WTC11 (cell line): ENCODE data around the gene GALNT18. TPM values are rescaled to one million over a fixed set of nuclear protein-coding genes. Genes with fewer than 3 reads are reported as not detected.

Source experiments
- ATAC-seq: fragments of 200-7000 bp; cut with Tn5 transposase; 2 replicates; pipeline ENCODE4 v1.10.0; 2021; ENCODE audit warnings: mild to moderate bottlenecking, moderate library complexity
- CTCF ChIA-PET: fragments of 300-600 bp; sonication (Branson Sonifier 250); formaldehyde crosslinking; loops from one replicate; lab custom pipeline; 2021; ENCODE audit warnings: antibody characterized with exemption; lab: Charles Lee
- POLR2A ChIA-PET: fragments of 350-600 bp; sonication (Branson Sonifier 250); formaldehyde crosslinking; loops from one replicate; lab custom pipeline; 2021; ENCODE audit warnings: antibody characterized with exemption; lab: Charles Lee
- DNase-seq: peaks from one replicate; pipeline ENCODE4 v3.0.0; 2021; ENCODE audit warnings: low spot score
- H3K27ac Mint-ChIP-seq: 2 replicates; pipeline ENCODE4 v1.8.0; 2021; ENCODE audit warnings: mixed read lengths
- H3K27me3 Mint-ChIP-seq: 2 replicates; pipeline ENCODE4 v1.8.0; 2021; ENCODE audit warnings: low read depth, mild to moderate bottlenecking, moderate library complexity, mixed read lengths
- H3K36me3 Mint-ChIP-seq: 2 replicates; pipeline ENCODE4 v1.8.0; 2021; ENCODE audit warnings: mixed read lengths
- H3K4me1 Mint-ChIP-seq: 2 replicates; pipeline ENCODE4 v1.8.0; 2022; ENCODE audit warnings: mixed read lengths
- H3K4me3 Mint-ChIP-seq: 2 replicates; pipeline ENCODE4 v1.8.0; 2021; ENCODE audit warnings: mild to moderate bottlenecking, moderate library complexity, mixed read lengths
- H3K9me3 Mint-ChIP-seq: 2 replicates; pipeline ENCODE4 v1.8.0; 2021; ENCODE audit warnings: mixed read lengths
- FOXK1 ChIP-seq: sonication (generic); formaldehyde crosslinking; IDR thresholded peaks from 2 replicates; pipeline ENCODE4 v1.8.0; 2022; ENCODE audit warnings: mild to moderate bottlenecking, moderate library complexity, missing genetic modification reagents
- FOXP1 ChIP-seq: sonication (generic); formaldehyde crosslinking; IDR thresholded peaks from 2 replicates; pipeline ENCODE4 v1.8.0; 2022; ENCODE audit warnings: missing genetic modification reagents, mild to moderate bottlenecking, moderate library complexity, borderline replicate concordance
- GTF2I ChIP-seq: fragments of 250-450 bp; sonication (Bioruptor Pico); conservative IDR thresholded peaks from 2 replicates; pipeline ENCODE4 v1.4.0; 2021; ENCODE audit warnings: mild to moderate bottlenecking
- HMGA2 ChIP-seq: fragments of 250-450 bp; sonication (Bioruptor Pico); IDR thresholded peaks from 2 replicates; pipeline ENCODE4 v1.4.0; 2021; ENCODE audit warnings: mild to moderate bottlenecking, moderate library complexity
- IRF2 ChIP-seq: sonication (generic); formaldehyde crosslinking; IDR thresholded peaks from 2 replicates; pipeline ENCODE4 v1.8.0; 2022; ENCODE audit warnings: low read depth, missing genetic modification reagents, borderline replicate concordance
- JAZF1 ChIP-seq: fragments of 250-450 bp; sonication (Bioruptor Pico); IDR thresholded peaks from 2 replicates; pipeline ENCODE4 v1.9.0; 2021; ENCODE audit warnings: moderate library complexity, mild to moderate bottlenecking, inconsistent platforms
- TCF7 ChIP-seq: sonication (generic); formaldehyde crosslinking; IDR thresholded peaks from 2 replicates; pipeline ENCODE4 v1.8.0; 2022; ENCODE audit warnings: mild to moderate bottlenecking, low read depth, missing genetic modification reagents, moderate library complexity
- TP53 ChIP-seq: sonication (generic); formaldehyde crosslinking; IDR thresholded peaks from 2 replicates; pipeline ENCODE4 v1.8.1; 2023; ENCODE audit warnings: mild to moderate bottlenecking, missing genetic modification reagents
- ZNF138 ChIP-seq: sonication (generic); formaldehyde crosslinking; conservative IDR thresholded peaks from 2 replicates; pipeline ENCODE4 v1.8.1; 2022; ENCODE audit warnings: mild to moderate bottlenecking, moderate library complexity, missing genetic modification reagents
- ZNF263 ChIP-seq: sonication (generic); formaldehyde crosslinking; IDR thresholded peaks from 2 replicates; pipeline ENCODE4 v1.8.1; 2022; ENCODE audit warnings: low read depth, mild to moderate bottlenecking, moderate library complexity, missing genetic modification reagents
- ZNF423 ChIP-seq: fragments of 250-450 bp; sonication (Bioruptor Pico); IDR thresholded peaks from 2 replicates; pipeline ENCODE4 v2.1.2; 2022; ENCODE audit warnings: mild to moderate bottlenecking, moderate library complexity
- total RNA-seq: library from RNA; stranded (reverse); gene quantifications from 3 replicates; pipeline ENCODE4 v1.2.3, GENCODE V29; 2021
- TF ChIP-seq, protein P1 (sequence below): sonication (generic); formaldehyde crosslinking; IDR thresholded peaks from 2 replicates; pipeline ENCODE4 v1.8.1; 2022; ENCODE audit warnings: low read depth, mild to moderate bottlenecking, moderate library complexity, missing genetic modification reagents, borderline replicate concordance
- TF ChIP-seq, protein P2 (sequence below): fragments of 250-450 bp; sonication (Bioruptor Pico); IDR thresholded peaks from 2 replicates; pipeline ENCODE4 v1.9.0; 2021; ENCODE audit warnings: mild to moderate bottlenecking
- TF ChIP-seq, protein P3 (sequence below): sonication (generic); formaldehyde crosslinking; IDR thresholded peaks from 2 replicates; pipeline ENCODE4 v1.8.0; 2023; ENCODE audit warnings: missing genetic modification reagents, mild to moderate bottlenecking, borderline replicate concordance
- TF ChIP-seq, protein P4 (sequence below): fragments of 250-450 bp; sonication (Bioruptor Pico); IDR thresholded peaks from 2 replicates; pipeline ENCODE4 v1.9.0; 2021; ENCODE audit warnings: mild to moderate bottlenecking
- TF ChIP-seq, protein P5 (sequence below): sonication (generic); formaldehyde crosslinking; IDR thresholded peaks from 2 replicates; pipeline ENCODE4 v1.8.0; 2022; ENCODE audit warnings: mild to moderate bottlenecking, missing genetic modification reagents
- TF ChIP-seq, protein P6 (sequence below): sonication (generic); formaldehyde crosslinking; IDR thresholded peaks from 2 replicates; pipeline ENCODE4 v1.8.0; 2023; ENCODE audit warnings: mild to moderate bottlenecking, missing genetic modification reagents
- TF ChIP-seq, protein P7 (sequence below): sonication (generic); formaldehyde crosslinking; IDR thresholded peaks from 2 replicates; pipeline ENCODE4 v1.8.1; 2023; ENCODE audit warnings: mild to moderate bottlenecking, missing genetic modification reagents

GALNT18 gene
- total RNA-seq, 1 experiment from 2014 or later = 5.0 TPM

DNA sequence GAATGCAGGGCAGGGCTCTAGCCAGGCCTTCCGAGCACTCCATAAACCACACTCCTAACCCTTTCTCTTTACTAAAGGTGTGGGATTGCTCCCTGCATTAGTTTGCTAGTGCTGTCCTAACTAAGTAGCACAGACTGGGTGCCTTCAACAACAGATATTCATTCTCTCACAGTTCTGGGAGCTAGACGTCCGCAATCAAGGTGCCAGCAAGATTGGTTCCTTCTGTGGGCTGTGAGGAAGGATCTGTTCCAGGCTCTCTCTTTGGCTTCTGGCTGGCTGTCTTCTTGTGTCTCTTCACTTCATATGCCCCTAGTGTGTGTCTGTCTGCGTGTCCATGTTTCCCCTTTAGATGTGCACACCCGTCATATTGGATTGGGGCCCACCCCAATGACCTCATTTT, 59.8 kb downstream of the GALNT18 start:
- H3K27ac Mint-ChIP-seq = no peak overlapping the region
- H3K4me1 Mint-ChIP-seq = no peaks in the 10 kb centered on the region
- ATAC-seq (no peak), DNase-seq (no peak)
- no peak for TF ChIP-seq FOXK1
- TF ChIP-seq, protein P1, sequence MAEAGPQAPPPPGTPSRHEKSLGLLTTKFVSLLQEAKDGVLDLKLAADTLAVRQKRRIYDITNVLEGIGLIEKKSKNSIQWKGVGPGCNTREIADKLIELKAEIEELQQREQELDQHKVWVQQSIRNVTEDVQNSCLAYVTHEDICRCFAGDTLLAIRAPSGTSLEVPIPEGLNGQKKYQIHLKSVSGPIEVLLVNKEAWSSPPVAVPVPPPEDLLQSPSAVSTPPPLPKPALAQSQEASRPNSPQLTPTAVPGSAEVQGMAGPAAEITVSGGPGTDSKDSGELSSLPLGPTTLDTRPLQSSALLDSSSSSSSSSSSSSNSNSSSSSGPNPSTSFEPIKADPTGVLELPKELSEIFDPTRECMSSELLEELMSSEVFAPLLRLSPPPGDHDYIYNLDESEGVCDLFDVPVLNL = no peak
- no peak for TF ChIP-seq GTF2I (CRISPR knock-in tag)
- TF ChIP-seq TP53 (CRISPR knock-in tag) = no peak
- no peak for TF ChIP-seq HMGA2 (CRISPR knock-in tag)
- TF ChIP-seq, protein P2, sequence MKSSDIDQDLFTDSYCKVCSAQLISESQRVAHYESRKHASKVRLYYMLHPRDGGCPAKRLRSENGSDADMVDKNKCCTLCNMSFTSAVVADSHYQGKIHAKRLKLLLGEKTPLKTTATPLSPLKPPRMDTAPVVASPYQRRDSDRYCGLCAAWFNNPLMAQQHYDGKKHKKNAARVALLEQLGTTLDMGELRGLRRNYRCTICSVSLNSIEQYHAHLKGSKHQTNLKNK = no peak
- TF ChIP-seq TCF7 = no peak
- TF ChIP-seq ZNF138 = no peak
- TF ChIP-seq, protein P3, sequence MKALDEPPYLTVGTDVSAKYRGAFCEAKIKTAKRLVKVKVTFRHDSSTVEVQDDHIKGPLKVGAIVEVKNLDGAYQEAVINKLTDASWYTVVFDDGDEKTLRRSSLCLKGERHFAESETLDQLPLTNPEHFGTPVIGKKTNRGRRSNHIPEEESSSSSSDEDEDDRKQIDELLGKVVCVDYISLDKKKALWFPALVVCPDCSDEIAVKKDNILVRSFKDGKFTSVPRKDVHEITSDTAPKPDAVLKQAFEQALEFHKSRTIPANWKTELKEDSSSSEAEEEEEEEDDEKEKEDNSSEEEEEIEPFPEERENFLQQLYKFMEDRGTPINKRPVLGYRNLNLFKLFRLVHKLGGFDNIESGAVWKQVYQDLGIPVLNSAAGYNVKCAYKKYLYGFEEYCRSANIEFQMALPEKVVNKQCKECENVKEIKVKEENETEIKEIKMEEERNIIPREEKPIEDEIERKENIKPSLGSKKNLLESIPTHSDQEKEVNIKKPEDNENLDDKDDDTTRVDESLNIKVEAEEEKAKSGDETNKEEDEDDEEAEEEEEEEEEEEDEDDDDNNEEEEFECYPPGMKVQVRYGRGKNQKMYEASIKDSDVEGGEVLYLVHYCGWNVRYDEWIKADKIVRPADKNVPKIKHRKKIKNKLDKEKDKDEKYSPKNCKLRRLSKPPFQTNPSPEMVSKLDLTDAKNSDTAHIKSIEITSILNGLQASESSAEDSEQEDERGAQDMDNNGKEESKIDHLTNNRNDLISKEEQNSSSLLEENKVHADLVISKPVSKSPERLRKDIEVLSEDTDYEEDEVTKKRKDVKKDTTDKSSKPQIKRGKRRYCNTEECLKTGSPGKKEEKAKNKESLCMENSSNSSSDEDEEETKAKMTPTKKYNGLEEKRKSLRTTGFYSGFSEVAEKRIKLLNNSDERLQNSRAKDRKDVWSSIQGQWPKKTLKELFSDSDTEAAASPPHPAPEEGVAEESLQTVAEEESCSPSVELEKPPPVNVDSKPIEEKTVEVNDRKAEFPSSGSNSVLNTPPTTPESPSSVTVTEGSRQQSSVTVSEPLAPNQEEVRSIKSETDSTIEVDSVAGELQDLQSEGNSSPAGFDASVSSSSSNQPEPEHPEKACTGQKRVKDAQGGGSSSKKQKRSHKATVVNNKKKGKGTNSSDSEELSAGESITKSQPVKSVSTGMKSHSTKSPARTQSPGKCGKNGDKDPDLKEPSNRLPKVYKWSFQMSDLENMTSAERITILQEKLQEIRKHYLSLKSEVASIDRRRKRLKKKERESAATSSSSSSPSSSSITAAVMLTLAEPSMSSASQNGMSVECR = no peak
- TF ChIP-seq FOXP1 (CRISPR knock-in tag) = no peak
- TF ChIP-seq, protein P4, sequence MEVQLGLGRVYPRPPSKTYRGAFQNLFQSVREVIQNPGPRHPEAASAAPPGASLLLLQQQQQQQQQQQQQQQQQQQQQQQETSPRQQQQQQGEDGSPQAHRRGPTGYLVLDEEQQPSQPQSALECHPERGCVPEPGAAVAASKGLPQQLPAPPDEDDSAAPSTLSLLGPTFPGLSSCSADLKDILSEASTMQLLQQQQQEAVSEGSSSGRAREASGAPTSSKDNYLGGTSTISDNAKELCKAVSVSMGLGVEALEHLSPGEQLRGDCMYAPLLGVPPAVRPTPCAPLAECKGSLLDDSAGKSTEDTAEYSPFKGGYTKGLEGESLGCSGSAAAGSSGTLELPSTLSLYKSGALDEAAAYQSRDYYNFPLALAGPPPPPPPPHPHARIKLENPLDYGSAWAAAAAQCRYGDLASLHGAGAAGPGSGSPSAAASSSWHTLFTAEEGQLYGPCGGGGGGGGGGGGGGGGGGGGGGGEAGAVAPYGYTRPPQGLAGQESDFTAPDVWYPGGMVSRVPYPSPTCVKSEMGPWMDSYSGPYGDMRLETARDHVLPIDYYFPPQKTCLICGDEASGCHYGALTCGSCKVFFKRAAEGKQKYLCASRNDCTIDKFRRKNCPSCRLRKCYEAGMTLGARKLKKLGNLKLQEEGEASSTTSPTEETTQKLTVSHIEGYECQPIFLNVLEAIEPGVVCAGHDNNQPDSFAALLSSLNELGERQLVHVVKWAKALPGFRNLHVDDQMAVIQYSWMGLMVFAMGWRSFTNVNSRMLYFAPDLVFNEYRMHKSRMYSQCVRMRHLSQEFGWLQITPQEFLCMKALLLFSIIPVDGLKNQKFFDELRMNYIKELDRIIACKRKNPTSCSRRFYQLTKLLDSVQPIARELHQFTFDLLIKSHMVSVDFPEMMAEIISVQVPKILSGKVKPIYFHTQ = no peak
- no peaks in the 10 kb centered on the region for H3K27me3 Mint-ChIP-seq
- POLR2A ChIA-PET = no interaction called here
- CTCF ChIA-PET = no interaction called here
- H3K36me3 Mint-ChIP-seq = no peaks in the 10 kb centered on the region
- H3K9me3 Mint-ChIP-seq = no peaks in the 10 kb centered on the region
- H3K4me3 Mint-ChIP-seq = no peak overlapping the region

DNA sequence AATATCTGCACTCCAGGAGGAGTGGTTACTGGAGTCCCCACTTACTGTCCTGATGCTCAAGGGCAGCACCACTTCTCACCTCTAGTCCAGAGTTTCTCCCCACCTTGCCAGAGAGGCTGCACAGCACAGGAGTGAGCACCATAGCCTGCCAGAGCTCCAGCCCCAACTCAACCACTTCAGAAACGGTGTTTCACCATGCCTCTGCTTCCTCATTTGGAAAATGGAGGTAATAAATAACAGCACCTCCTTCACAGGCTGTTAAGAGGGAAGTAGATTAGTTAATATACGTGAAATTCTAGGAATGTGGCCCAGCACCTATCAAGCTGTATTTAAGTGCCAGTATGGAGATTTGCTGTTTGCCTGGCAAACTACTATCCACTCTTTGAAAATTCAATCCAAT, 63.0 kb downstream of the GALNT18 start:
- POLR2A ChIA-PET = no interaction called here
- Mint-ChIP-seq H3K4me3 (no peak overlapping the region), H3K36me3 (no peaks in the 10 kb centered on the region), H3K27ac (no peak overlapping the region), H3K9me3 (no peaks in the 10 kb centered on the region), H3K27me3 (no peaks in the 10 kb centered on the region), H3K4me1 (no peaks in the 10 kb centered on the region)
- CTCF ChIA-PET = interaction anchor here (0.8 kb wide), 1 partner anchor 13 kb away, joined by 3 read pairs; no protein-coding TSS in a partner anchor
- DNase-seq (no peak), ATAC-seq (0 out of 2 replicates have a peak, but pooled peaks have one; percentile 36)
- TF ChIP-seq ZNF263 (CRISPR knock-in tag) = no peak
- TF ChIP-seq, protein P5, sequence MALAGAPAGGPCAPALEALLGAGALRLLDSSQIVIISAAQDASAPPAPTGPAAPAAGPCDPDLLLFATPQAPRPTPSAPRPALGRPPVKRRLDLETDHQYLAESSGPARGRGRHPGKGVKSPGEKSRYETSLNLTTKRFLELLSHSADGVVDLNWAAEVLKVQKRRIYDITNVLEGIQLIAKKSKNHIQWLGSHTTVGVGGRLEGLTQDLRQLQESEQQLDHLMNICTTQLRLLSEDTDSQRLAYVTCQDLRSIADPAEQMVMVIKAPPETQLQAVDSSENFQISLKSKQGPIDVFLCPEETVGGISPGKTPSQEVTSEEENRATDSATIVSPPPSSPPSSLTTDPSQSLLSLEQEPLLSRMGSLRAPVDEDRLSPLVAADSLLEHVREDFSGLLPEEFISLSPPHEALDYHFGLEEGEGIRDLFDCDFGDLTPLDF (CRISPR knock-in tag) = no peak
- no peak for TF ChIP-seq FOXK1

DNA sequence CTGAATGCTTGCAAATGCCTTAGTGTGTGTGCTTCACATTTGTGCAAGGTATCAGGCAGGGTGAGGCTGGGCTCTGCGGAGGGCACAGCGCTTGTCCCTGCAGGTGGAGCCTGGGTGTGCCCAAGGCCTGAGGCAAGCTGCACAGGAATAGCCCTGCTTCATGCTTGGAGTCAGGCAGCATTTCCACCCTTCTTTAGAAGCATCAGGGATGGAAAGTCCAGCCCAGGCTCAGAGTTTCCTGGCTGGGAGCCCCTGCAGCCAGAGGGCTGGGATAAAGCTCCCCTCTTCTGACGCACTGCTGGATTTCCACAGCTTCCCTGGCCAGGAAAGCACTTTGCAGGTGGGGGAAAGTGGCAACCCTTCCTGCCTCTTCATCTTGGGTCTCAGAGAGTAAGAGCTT, 63.4 kb downstream of the GALNT18 start:
- H3K4me1 Mint-ChIP-seq = no peaks in the 10 kb centered on the region
- CTCF ChIA-PET = interaction anchor here (0.8 kb wide), 1 partner anchor 13 kb away, joined by 3 read pairs; no protein-coding TSS in a partner anchor
- no peaks in the 10 kb centered on the region for H3K36me3 Mint-ChIP-seq
- no peak for ATAC-seq
- DNase-seq = no peak
- H3K27ac Mint-ChIP-seq = no peak overlapping the region
- no peaks in the 10 kb centered on the region for H3K27me3 Mint-ChIP-seq
- no peaks in the 10 kb centered on the region for H3K9me3 Mint-ChIP-seq
- H3K4me3 Mint-ChIP-seq = no peak overlapping the region
- POLR2A ChIA-PET = no interaction called here
- TF ChIP-seq JAZF1 (no peak), ZNF423 (CRISPR knock-in tag) (no peak), ZNF263 (CRISPR knock-in tag) (no peak), IRF2 (CRISPR knock-in tag) (no peak)
- TF ChIP-seq, protein P6, sequence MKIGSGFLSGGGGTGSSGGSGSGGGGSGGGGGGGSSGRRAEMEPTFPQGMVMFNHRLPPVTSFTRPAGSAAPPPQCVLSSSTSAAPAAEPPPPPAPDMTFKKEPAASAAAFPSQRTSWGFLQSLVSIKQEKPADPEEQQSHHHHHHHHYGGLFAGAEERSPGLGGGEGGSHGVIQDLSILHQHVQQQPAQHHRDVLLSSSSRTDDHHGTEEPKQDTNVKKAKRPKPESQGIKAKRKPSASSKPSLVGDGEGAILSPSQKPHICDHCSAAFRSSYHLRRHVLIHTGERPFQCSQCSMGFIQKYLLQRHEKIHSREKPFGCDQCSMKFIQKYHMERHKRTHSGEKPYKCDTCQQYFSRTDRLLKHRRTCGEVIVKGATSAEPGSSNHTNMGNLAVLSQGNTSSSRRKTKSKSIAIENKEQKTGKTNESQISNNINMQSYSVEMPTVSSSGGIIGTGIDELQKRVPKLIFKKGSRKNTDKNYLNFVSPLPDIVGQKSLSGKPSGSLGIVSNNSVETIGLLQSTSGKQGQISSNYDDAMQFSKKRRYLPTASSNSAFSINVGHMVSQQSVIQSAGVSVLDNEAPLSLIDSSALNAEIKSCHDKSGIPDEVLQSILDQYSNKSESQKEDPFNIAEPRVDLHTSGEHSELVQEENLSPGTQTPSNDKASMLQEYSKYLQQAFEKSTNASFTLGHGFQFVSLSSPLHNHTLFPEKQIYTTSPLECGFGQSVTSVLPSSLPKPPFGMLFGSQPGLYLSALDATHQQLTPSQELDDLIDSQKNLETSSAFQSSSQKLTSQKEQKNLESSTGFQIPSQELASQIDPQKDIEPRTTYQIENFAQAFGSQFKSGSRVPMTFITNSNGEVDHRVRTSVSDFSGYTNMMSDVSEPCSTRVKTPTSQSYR (CRISPR knock-in tag) = no peak
- TF ChIP-seq, protein P7, sequence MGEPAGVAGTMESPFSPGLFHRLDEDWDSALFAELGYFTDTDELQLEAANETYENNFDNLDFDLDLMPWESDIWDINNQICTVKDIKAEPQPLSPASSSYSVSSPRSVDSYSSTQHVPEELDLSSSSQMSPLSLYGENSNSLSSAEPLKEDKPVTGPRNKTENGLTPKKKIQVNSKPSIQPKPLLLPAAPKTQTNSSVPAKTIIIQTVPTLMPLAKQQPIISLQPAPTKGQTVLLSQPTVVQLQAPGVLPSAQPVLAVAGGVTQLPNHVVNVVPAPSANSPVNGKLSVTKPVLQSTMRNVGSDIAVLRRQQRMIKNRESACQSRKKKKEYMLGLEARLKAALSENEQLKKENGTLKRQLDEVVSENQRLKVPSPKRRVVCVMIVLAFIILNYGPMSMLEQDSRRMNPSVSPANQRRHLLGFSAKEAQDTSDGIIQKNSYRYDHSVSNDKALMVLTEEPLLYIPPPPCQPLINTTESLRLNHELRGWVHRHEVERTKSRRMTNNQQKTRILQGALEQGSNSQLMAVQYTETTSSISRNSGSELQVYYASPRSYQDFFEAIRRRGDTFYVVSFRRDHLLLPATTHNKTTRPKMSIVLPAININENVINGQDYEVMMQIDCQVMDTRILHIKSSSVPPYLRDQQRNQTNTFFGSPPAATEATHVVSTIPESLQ (CRISPR knock-in tag) = no peak
